Transverse colon (tissue), 4 donors: ENCODE measurements around the gene TTYH3.
"Not testable (repeated sequence)": the region's sequence is repeated elsewhere in the genome, so short reads cannot be mapped to it uniquely, and the experiment has no call there.

Experiments
- CTCF ChIP-seq, 5 experiments: fragments of 200-600 bp in 3 of 5; fragments of 450-650 bp in 2 of 5; sonication (generic) in 3 of 5; IDR thresholded peaks; 1 replicate in 2 of 5; 2 replicates in 3 of 5; pipeline ENCODE4 v1.5.1; 2016 to 2017; ENCODE audit warnings: antibody characterized with exemption in 5 of 5, inconsistent platforms in 3 of 5, mild to moderate bottlenecking in 2 of 5, moderate library complexity in 1 of 5
- POLR2AphosphoS5 ChIP-seq, 3 donors: sonication (generic); formaldehyde crosslinking; IDR thresholded peaks; one replicate each; pipeline ENCODE4 v1.6.1; 2016; ENCODE audit warnings: antibody characterized with exemption in 3 of 3

DNA sequence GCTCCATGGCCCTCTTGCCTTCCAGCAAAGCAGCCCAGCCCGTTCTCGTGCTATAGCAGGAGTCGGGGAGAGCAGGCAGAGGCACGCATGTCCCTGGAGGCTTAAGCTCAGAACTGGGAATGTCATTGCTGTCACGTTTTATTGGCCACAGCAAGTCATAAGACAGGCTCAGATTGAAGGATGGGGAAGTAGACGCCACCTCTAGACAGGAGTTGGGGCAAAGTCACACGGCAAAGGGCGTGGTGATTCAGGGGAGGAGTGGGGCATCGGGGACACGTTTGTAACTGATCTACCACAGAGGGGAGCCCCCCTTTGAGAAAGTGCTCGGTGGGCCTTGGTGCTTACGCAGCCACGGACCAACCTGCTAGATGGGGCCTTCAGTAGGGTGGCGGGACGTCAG is 46.7 kb downstream of the TTYH3 start:
- TF ChIP-seq POLR2AphosphoS5, CTCF (IDR thresholded peaks at IDR 0.05): not testable (repeated sequence)
